Putamen (tissue), 1 donor: ENCODE measurements around the gene UBAP2.

ENCODE experiments used
- DNase-seq: peaks from one replicate; pipeline ENCODE4 v3.0.0-alpha.2; 2016; ENCODE audit warnings: low spot score

Gene UBAP2

GRCh38 chr9:34048727-34049629, at the start of gene UBAP2:
TSS of gene UBAP2 (minus strand) at chr9:34048887. CDS start at chr9:34017148, 31,739 bp downstream.
- DNase-seq = peak; percentile 97

GRCh38 chr9:34098307-34098706, 49.6 kb upstream of the UBAP2 start:
- DNase-seq = no peak

- DNase-seq = no peak
Observed at GRCh38 chr9:34097865-34098264, 49.2 kb upstream of the UBAP2 start.

- no peak for DNase-seq
Observed at GRCh38 chr9:34096751-34097150, 48.1 kb upstream of the UBAP2 start.

DNA sequence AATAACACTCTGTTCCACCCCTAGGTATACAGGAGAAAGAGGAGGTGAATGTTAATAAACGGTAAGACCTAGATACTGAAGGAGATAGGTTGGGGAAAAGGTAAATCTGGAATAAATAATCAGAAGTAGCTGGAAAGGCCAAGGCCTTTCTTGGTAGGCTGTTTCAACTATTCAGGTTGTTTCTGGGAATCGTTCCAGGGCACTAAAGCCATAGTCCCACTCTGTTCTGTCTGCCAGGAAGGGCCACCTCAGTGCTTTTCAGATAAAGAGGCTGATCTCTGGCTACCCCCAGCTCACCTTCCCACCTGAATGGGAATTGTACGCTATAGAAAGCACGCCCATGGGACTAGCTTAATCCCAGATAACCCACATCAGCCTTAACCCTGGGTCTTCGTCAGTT, 44.9 kb upstream of the UBAP2 start:
- DNase-seq = no peak

- DNase-seq = no peak
Observed at GRCh38 chr9:34089311-34089710, 40.6 kb upstream of the UBAP2 start.

DNA sequence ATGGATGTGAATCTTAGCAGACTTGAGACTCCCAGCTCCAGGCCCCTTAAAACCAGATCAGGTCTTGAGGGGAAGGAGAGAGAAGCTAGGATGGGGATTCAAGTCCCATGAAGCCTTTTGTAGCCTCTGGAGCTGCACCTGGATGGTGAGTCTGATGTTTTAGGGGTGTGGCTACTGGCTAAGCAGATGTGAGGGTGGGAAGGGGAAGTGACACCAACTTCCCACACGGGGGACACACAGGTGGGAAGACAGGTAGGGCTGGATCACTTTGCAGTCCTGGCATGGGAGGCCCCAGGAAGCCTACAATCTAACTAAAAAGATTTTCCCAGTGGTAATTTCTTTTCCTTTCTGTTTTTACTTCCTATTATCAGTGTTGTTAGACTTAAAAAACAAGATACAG, 38.7 kb upstream of the UBAP2 start:
- no peak for DNase-seq

GRCh38 chr9:34086864-34087263, 38.2 kb upstream of the UBAP2 start:
- no peak for DNase-seq

DNA sequence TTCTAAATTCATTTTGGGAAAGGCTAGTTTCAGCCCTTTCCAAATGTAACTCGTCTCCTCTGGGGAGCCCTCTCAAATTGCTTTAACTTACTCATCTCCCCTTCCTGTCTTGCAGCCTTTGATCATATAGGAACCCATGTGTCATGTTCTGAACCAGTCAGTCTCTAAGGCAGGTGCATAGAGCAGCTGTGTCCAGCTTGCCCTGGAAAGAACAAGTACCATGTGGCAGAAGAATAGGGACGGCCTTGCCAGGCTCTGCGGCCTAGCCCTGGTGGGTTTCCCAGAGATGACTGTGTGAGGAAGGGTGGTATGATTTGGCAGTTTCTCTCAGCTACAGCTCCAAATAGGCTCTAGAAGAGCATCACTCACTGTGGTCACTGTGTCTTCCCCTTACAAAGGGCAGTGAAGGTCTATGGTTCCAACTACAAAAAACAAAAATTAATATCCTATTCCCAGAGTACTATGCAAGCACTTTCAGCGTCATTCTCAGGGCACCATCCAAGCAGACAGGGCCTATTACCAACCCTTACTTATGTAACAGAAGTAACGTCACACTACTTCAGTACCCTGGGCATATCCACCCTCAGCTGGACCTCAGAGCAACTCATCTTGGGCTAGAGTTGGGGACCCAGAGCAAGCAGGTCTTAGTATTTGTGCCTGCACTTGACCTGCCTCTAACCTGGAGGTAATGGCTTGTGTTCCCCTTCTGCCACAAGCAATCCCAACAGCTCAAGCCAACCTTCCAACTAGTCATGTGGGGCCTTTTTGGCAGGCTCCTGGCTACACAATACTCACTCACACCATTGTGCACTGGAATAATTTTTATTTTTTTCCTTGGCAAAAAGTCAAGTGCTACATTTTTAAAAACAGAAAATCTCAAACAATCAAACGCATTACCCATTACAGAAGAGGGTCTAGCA, 37.2 kb upstream of the UBAP2 start:
- DNase-seq = peak; percentile 39

- peak; percentile 78 for DNase-seq
Observed at GRCh38 chr9:34084562-34084961, 35.9 kb upstream of the UBAP2 start.

GRCh38 chr9:34079181-34079580, 30.5 kb upstream of the UBAP2 start:
- no peak for DNase-seq

DNA sequence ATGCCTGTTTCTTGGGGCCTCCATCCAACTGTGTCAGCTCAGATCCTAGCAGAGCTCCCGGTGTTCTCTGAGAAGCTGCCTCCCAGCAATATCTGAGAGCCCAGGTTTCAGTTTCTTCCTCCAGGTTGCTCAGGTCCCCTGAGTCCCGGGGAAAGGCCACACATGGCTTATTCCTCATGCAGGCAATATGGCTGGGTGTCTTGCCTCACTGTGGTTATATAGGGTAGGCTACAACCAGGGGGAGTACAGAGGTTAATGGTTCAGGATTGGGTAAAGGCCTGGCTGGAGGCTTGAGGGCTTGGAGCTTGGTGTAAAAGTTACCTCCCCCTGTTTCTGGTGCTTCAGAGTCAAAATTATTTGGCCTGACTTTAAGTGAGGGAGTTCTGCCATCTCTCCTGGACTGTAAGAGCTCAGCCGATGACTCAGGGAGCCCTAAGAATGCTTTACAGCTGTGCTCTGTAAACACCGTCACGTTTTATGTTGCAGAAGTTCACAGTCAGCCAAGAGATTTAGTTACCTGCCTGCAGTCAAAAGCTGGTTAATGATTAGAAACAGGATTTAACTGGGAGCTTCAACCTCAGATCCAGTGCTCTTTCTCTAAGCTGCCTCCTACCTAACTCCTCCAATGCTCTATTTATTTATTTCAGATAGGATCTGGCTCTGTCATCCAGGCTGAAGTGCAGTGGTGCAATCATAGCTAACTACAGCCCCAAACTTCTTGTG, 24.3 kb upstream of the UBAP2 start:
- no peak for DNase-seq

- DNase-seq = no peak
Observed at GRCh38 chr9:34072410-34072809, 23.7 kb upstream of the UBAP2 start.

DNA sequence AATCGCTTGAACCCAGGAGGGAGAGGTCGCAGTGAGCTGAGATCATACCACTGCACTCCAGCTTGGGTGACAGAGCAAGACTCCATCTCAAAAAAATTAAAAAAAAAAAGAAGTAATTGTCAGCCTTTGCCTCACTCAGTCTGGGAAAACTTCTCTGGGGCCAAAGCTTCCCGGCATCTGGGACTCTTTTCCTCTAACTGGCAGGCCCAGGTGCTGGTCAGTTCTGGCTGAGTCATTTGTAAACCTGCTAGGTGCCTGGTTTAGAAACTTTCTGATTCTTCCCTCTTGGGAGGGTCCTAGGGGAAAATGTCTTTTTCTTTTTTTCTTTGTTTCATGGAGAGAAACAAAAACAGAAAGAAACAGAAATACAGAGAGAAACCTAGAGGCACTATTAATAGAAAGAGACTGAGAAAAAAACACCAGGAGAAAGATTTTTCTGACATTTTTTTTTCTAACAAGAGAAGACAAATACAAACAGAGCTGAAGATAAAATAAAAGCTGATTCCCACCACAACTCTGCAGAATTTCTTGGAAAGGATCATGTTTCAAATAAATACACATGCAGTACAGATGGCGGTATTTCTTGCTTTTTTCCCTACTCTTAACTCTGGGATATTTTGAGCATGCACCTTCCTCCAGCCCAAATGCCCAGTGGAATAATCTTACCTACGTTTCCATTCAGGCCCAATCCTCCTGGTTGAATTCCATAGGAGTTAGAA, 22.1 kb upstream of the UBAP2 start:
- no peak for DNase-seq

- DNase-seq = no peak
Observed at GRCh38 chr9:34069831-34070230, 21.1 kb upstream of the UBAP2 start.

GRCh38 chr9:34065541-34065940, 16.9 kb upstream of the UBAP2 start:
- DNase-seq = no peak

- DNase-seq = no peak
Observed at GRCh38 chr9:34059954-34060353, 11.3 kb upstream of the UBAP2 start.

- DNase-seq = no peak
Observed at GRCh38 chr9:34059281-34059680, 10.6 kb upstream of the UBAP2 start.

GRCh38 chr9:34049630-34050384, 1.1 kb upstream of the UBAP2 start:
- no peak for DNase-seq

- no peak for DNase-seq
Observed at GRCh38 chr9:34047864-34048726, 592 bp downstream of the UBAP2 start.
